NCI-H1105 (cell line): Measurements from ENCODE around the gene ARHGEF16.

Experiments used
- DNase-seq: peaks from one replicate; lab custom pipeline; 2025; lab: John Stamatoyannopoulos, UW

Gene ARHGEF16

DNA sequence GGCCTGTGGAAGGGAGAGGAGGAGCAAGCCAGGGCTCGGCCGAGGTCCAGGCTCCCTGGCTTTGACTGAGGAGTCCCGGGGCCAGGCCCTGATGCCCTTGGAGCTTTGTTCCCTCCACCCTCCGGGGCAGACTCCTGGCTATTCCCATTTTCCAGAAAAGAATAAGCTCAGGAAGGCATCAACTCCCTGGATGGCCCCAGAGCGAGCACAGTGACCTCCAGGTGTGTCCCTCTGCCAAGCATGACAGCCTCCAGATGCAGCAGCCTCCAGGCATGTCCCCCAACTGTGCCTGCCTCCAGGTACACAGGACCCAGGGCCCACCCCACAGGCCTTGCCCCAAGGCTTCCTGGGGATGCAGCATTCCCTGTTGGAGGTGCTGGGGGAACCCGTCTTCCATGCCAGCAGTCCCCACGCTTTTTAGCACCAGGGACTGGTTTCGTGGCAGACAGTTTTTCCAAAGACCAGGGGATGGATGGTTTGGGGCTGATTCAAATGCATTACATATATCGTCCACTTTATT is 15.7 kb upstream of the ARHGEF16 start:
- no peak for DNase-seq

DNA sequence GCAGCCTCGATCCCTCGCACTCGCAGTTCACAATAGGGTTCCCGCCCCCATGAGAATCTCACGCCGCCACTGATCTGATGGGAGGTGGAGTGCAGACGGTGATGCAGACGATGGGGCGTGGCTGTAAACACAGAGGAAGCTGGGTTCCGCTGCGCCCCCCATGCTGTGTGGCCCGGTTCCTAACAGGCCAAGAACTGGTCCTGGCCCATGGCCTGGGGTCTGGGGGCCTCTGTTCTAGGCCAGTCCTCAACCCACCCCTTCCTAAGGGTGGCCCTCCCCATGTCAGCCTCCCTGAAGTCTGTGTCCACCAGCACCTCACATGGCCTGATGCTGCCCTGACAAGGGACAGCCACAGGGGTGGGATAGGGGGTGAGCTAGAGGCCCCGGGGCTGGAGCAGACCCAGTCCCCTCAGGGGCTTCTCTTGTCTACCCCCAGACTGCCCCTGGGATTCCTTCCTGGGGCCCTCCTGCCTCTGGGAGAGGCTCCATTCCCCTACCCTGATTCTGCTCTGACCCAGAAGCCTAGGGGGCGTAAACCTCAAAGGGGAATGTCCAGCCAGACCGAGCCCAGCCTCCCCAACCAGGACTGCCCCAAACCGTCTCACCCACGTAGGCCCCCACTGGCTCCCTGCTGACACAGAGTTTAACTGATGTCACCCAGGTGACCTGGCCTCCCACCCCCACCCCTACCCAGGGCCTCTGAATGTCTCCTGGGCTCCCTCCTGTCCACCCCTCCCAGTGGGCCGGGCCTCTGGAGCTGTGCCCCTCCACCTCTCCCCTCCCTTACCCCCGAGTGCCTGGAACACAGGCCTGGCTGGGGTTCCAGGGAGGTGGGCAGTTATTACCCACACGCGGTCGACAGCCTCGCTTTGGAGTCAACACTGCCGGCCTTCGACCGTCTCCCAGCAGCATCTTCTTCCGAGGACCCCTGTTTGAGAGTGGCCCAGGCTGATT is 14.8 kb upstream of the ARHGEF16 start:
- no peak for DNase-seq

DNA sequence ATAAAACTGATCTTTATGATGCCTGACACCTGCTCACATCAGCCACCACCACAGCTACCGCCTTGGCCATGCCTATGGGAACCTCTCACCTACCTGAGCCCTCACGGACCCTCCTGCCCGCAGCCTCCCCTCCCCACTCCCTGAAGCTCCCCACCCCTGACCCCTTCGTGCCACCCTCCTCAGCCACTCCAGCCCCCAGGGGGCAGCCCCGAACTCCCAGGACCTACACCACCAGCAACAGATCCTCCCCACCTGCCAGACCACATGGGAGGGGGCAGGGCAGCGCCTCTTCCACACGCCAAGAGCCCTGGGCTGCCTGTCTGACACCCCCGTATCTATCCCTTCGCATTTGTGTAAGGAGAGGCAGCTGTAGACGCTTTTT is 14.2 kb upstream of the ARHGEF16 start:
- DNase-seq: no peak

DNA sequence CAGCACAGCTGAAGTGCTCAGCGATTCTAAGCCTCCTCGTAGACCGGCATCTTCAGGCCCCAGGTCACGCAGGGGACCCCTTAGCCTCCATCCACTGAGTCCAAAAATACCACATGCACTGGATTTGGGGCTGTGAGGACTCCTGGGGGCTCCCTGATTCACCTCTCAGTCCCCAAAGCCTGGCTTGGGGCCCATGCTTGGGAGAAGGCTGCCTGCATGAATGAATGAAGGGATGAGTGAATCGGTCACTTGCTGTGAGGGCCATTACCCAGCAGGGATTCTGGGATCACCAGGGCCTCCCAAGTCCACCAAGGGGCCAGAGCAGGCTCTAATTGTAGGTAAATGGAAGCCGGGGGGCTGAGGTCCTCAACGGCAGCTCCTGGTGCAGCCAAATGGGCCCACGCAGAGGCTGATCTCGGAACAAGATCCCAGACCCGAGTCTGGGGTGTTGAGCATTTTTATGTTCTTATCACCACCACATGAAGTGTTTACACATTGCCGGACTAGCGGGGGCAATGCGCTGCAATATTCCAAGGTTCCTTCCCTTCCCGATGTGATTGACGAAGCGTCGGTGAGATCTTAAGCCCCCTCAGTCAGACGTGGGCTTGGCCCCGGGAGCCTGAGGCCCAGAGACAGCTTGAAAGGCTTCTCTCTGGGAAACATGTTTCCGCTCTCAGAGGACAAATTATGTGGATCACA is 13.6 kb upstream of the ARHGEF16 start:
- DNase-seq: no peak

DNA sequence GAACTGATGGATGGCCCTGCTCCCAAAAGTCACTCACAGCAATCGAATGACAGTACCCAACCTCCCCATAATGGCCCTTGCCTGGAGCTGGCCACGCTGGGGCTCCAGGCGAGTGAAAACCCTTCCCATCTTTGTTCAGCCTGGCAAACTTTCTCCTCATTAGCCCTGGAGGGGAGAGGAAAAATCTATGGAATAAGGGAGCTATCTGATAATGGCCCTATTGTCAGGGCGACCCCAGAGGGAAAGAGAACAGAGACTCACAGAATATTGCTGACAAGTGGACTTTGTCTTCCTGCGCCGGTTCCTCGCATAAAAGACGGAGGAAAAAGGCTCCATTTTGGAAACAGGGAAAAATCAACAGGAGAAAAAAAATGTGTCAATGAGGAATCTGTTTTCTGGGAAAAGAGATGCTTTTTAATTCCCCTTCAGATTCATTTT is 13.0 kb upstream of the ARHGEF16 start:
- DNase-seq: no peak

DNA sequence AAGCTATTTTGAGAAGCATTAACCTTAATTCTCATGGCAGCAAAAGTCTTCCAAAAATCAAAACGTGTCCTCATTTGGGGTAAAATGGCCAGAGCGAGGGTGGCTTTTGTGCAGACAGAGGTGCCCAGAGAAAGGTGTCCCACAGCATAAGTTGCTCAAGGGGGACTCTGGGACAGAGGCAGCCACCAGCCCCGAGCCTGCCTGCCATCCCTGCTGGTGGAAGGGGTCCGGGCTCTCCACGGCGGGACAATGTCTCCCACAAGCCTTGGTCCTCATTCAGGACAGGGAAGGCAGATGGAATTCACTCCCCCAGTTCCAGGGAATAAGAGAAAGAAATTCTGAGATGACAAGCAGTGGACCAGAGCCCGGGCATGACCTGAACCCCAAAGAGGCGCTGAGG is 12.6 kb upstream of the ARHGEF16 start:
- no peak for DNase-seq

DNA sequence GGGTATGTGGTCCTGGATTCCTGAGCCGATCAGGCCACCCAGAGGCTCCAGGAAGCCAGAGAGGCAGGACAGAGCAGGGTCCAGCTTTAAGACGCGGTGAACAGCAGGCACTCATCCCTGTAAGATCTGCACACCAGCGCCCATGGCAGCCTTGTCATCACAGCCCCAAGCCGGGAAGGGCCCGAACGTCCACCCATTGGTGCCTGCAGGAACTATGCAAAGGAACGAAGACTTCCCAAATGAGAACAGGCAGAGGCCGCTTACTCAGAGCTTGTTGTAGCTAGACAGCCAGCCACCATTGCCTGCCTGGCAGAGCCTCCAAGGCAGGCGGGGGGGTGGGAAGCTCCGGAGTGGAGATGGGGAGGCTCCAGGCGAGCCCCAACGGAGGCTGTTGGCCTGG is 12.1 kb upstream of the ARHGEF16 start:
- DNase-seq: no peak

DNA sequence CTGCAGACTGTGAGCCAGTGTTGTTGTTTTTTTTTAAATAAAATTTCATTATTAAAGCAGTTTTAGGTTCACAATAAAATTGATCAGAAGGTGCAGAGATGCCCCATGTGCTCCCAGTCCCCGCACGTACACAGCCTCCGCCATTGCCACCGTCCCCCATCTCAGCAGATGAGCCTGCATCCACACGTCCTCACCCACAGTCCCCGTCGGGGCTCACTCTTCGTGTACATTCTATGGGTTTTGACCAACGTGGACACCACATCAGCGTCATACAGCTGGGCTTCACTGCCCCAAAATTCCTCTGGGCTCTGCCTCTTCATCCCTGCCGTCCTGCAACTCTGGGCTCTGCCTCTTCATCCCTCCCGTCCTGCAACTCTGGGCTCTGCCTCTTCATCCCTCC is 11.6 kb upstream of the ARHGEF16 start:
- DNase-seq: no peak

DNA sequence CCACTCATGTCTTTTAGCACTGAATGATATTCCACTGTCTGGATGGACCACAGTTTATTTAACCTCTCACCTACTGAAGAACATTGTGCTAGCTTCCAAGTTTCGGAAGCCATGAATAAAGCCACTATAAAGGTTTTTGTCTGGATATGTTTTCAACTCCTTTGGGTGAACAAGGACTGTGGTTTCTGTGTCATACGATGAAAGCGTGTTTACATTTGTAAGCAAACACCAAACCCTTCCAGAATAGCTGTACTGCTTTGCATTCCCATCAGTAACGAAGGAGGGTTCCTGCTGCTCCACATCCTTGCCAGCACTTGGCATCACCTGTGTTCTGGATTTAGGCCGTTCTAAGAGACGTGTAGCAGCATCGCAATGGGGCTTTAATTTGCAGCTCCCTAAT is 10.7 kb upstream of the ARHGEF16 start:
- no peak for DNase-seq

DNA sequence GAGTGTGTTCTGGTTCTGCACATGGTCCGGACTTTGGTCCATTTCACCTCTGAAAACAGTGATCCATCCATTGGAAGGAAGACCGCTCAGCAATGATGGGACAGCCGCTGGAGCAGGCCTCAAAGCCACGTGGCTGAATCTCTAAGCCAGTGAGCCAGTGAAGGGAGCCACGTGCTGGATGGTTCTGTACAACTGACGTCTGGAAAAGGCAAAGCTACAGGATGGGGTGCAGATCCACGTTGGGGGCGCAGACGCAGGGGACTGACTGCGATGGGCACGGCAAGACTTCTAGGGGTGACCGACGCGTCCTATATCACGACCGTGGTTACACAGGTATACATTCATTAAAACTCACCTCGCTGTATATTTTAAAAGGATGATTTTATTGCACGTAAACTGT is 10.2 kb upstream of the ARHGEF16 start:
- no peak for DNase-seq

DNA sequence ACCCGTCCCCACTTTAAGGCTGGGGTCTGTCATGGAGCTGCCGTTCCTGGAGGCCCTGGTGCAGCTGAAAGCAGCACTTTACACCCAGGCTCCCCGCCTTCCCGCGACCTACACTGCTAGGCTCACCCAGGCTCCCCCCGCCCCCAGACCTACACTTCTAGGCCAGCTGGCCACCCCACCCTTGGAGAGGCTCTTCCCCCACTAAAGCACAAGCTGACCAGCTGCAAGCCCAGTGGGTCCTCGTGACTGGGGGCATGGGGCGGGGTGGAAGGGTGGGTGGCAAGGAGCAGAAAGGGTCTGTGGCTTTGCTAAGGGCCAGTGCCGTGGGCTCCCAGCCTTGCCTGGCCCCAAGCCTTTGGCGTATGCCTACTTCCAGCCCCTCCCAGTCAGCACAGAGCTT is 9.7 kb upstream of the ARHGEF16 start:
- DNase-seq: no peak

DNA sequence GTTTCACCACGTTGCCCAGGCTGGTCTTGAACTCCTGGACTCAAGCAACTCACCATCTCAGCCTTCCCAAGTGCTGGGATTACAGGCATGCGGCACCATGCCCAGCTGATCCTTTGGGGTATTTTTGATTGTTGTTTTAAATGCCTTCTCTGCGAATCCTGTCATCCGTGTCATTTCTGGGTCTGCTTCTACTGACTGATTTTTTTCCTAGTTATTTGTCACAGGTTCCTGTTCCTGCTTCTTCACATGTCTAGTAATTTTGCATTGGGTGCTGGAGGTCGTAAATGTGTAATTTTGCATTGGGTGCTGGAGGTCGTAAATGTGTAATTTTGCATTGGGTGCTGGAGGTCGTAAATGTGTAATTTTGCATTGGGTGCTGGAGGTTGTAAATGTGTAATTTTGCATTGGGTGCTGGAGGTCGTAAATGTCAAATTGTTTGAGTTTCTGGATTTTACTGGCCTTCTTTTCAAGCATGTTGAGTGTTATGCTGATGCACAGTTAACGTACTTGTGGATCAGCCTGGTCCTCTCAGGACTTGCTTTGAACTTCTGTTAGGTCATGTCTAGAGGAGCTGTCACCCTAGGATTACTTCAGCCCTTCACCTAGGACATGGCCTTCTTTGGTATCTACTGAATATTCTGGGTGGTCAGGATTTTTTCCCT is 4.1 kb upstream of the ARHGEF16 start:
- DNase-seq: no peak

DNA sequence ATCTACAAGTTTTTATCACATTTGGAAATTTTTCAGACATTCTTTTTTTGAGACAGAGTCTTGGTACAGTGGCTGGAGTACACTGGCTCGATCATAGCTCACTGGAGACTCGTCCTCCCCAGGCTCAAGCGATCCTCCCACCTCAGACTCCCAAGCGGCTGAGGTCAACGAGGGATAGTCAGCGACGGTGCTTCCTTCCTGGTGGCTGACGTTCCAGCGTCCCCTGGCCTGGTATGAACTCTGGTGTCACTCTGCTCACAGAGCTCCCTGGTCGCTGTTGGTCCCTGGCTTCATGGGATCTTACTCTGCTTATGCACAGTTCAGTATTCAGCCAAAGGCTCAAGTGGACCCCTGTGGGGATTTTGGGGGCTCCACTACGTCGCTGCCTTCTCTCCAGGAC is 3.5 kb upstream of the ARHGEF16 start:
- no peak for DNase-seq

DNA sequence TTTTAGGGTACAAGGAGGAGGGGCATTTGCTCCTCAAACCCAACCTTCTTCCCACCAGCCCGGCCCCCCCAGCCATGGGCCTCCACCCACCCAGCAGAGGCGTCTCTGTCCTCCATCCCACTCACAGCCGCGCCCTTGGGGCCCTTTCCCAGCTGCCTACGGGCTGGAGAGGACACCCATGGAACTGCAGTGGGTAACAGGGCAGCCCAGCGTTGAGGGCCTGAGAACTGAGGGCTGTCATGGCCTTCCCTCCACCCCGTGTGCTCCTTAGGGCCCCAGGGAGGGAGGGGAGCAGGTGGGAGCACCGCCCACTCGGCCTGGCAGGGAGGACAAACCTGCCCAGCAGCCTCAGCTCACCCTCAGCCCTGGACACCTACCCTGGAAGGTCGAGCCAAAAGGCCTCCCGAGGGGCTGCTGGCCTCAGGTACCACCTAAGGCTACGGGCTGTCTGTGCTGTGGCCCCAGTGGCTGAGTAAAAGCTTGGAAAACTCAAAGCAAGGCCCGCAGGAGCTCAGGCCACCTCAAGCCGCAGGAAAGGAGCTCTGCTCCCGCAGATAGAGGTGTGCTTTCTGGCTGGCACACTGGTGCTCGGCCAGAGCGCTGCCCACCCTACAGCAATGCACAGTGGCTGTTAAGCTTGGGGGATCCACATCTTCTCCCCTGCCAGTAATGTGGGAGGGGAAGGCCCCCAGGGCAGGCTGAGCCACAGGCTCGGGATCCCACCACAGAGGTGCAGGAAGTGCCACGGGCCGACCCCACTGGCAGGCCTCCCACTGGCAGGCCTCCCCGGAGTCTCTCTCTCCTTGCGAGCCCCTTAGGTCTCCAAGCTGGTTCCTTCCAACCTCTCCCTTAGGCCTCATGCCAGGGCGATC is 2.2 kb upstream of the ARHGEF16 start:
- DNase-seq: no peak

DNA sequence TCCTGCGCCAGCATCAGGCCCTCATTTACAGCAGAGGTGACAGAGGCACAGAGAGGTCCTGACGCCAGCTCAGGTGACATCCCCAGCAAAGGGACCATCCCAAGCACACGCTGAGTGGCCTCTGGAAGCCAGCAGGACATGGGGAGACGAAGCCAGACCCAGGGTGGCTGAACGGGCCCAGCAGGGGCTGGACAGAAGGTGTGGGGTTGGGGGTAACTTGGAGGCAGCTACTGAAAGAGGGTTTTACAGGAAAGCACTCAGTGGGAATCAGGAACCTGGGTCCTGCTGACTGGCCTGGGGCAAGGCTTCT is 1.6 kb upstream of the ARHGEF16 start:
- DNase-seq: no peak

DNA sequence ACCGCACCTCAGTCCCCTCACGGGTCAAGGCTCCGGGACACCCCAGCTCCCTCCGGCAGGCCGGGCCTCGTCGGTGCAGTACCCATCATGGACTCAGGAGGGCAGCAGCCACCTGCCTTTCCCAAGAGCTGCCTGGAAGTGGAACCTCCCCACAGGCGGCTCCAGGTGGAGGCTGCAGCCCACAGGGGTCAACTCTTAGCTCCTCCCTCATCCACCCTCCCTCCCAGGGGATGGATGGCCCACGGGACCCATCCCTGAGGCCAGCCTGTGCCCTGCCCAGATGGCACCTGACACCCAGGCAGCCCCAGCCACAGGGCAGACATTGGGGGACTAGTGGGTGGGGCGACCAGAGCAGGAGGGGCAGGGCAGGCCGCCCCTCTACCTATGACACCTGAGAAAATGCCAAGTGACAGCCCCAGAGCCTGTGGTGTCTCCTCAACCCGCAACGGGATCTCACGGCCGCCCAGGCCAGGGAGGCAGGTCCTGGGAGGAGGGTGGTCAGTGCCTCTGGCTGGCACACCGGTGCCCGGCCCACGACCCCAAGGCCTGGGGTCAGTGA is 1.2 kb upstream of the ARHGEF16 start:
- DNase-seq: peak; percentile 74

DNA sequence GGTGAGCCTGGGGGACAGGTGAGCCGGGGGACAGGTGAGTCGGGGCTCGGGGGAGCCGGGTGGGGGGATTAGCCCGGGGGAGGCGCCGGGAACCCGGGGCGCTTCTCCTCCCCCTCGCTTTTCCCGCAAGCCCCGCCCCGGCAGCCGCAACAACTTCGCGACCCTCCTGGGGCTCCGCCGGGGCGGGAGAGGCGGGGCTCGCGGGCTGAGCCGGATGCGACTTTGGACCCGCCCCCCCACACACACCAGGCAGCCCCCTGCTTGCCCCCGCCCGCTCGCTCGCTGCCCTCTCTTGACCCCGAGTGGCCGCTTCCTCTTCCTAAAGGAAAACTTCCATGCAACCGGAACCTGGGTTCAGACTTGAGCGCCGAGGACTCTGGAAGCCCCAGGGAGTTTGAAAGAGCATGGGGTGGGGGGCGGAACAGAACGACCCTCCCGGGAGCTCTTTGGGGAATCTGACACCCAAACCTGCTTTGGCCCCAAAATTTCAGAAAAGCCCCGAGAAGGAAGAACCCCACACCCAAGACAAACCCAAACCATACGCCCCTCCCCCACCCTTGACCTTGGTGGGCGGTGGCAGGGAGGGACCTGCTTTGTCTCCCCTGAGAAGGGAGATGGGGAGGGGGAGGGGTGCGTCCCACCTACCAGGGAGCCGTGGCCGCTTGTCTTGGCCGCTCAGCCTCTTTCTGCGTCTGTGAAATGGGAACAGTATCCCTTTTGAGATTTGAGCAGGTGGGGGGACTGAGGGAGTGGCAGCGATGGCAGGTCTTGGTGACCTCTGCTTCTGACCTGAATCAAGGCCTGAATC is 550 bp downstream of the ARHGEF16 start:
- DNase-seq: peak; percentile 31

DNA sequence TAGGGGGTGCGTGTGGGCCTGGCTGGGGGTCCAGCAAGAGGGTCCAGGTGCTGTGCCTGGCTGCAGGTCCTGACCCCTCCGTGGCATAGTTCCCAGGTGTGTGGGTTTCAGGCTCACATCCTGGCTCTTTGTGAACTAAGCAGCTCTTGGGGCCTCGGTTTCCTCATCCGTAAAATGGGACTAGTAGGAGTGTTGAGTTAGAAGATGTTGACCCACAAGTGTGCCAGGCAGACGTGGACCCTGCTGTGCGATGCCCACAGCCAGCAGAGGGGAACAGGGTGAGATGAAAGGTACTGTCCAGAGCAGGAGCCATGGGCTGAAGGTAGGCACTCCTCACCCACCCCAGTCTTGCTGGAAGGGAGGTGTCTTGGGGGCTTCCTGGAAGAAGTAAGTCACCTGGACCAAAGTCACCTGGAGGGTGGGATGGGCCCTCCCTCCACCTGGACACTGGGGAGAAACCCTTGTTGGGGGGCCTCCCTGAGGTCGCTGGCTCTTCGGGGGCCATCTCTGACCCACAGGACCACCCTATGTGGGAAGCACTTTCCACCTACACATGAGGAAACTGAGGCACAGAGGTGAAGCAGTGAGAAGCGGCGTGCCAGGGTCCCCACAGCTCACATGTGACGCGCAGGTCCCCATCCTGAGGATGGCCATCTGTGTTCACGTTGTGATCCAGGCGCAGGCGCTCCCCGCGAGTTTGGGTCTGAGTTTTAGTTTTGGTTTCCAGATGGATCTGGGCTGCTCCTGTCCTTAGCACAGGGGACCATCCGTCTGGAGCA is 1.4 kb downstream of the ARHGEF16 start:
- no peak for DNase-seq

DNA sequence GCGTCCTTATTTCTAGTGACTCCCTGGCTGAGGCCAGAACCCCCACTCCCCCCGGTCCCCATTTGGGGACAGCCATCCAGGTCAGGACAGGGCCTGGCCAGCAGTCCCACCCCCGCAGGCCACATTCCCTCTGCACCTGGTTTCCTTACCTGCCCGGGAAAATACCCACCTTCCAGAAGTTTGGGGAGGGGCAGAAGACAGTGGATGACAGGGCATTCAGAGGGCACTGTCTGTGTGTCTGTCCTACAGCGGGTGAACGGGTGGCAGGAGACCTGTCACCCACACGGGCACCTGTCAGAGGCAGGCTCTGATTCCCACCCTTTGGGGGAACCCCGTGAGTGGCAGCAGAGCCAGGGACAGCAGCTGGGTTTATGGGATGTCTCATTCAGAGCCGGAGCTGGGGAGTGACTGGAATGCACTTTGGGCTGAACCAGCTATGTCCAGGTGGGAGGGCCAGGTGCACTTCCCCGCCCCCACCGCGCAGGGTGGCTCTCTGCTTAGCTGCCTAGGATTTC is 2.0 kb downstream of the ARHGEF16 start:
- no peak for DNase-seq
